SK-N-SH treated with all-trans-retinoic acid at 6 μM for 48 hours (cell line): ENCODE data around the gene FMNL1.
A peak's percentile ranks its signal among the peaks of the same experiment; 100 is the strongest.

Experiments
- ATAC-seq: fragments of 200-7000 bp; cut with Tn5 transposase; 3 replicates; pipeline ENCODE4 v1.9.1; 2020; ENCODE audit warnings: mild to moderate bottlenecking, moderate library complexity
- ARNTL ChIP-seq: fragments of 450-650 bp; formaldehyde crosslinking; IDR thresholded peaks from 2 replicates; pipeline ENCODE4 v1.5.0; 2020; ENCODE audit warnings: low read depth, mild to moderate bottlenecking, moderate library complexity, borderline replicate concordance
- BACH2 ChIP-seq: fragments of 250-450 bp; sonication (Bioruptor Pico); IDR thresholded peaks from 2 replicates; pipeline ENCODE4 v1.9.0; 2021; ENCODE audit warnings: mild to moderate bottlenecking, borderline replicate concordance
- CSDC2 ChIP-seq: fragments of 250-450 bp; sonication (Bioruptor Pico); IDR thresholded peaks from 2 replicates; pipeline ENCODE4 v1.5.0; 2020; ENCODE audit warnings: mild to moderate bottlenecking, moderate library complexity
- ESRRG ChIP-seq: fragments of 250-450 bp; sonication (Bioruptor Pico); IDR thresholded peaks from 2 replicates; pipeline ENCODE4 v1.6.1; 2021; ENCODE audit warnings: mild to moderate bottlenecking
- GLIS3 ChIP-seq: fragments of 250-450 bp; sonication (Bioruptor Pico); IDR thresholded peaks from 2 replicates; pipeline ENCODE4 v1.5.0; 2020; ENCODE audit warnings: mild to moderate bottlenecking, moderate library complexity
- PPARA ChIP-seq: fragments of 250-450 bp; sonication (Bioruptor Pico); IDR thresholded peaks from 2 replicates; pipeline ENCODE4 v1.5.0; 2020; ENCODE audit warnings: mild to moderate bottlenecking, borderline replicate concordance
- SNAI2 ChIP-seq: fragments of 250-450 bp; sonication (Bioruptor Pico); IDR thresholded peaks from 2 replicates; pipeline ENCODE4 v1.5.0; 2020; ENCODE audit warnings: mild to moderate bottlenecking, moderate library complexity
- TOX ChIP-seq: fragments of 250-450 bp; sonication (Bioruptor Pico); IDR thresholded peaks from 2 replicates; pipeline ENCODE4 v1.8.0; 2021; ENCODE audit warnings: mild to moderate bottlenecking, moderate library complexity, borderline replicate concordance
- ZC3H10 ChIP-seq: fragments of 250-450 bp; sonication (Bioruptor Pico); IDR thresholded peaks from 2 replicates; pipeline ENCODE4 v1.5.1; 2021; ENCODE audit warnings: mild to moderate bottlenecking, moderate library complexity
- ZFP3 ChIP-seq: fragments of 250-450 bp; sonication (Bioruptor Pico); IDR thresholded peaks from 2 replicates; pipeline ENCODE4 v1.5.0; 2020; ENCODE audit warnings: mild to moderate bottlenecking, moderate library complexity
- ZFP30 ChIP-seq: fragments of 450-650 bp; formaldehyde crosslinking; IDR thresholded peaks from 2 replicates; pipeline ENCODE4 v1.5.0; 2022; ENCODE audit warnings: mild to moderate bottlenecking, moderate library complexity
- ZNF565 ChIP-seq: fragments of 450-650 bp; formaldehyde crosslinking; conservative IDR thresholded peaks from 2 replicates; pipeline ENCODE4 v1.5.0; 2020; ENCODE audit warnings: low read depth, mild to moderate bottlenecking, moderate library complexity
- ZNF8 ChIP-seq: fragments of 450-650 bp; formaldehyde crosslinking; IDR thresholded peaks from 2 replicates; pipeline ENCODE4 v1.5.0; 2020; ENCODE audit warnings: mild to moderate bottlenecking, moderate library complexity
- TF ChIP-seq, protein P1 (sequence below): fragments of 250-450 bp; sonication (Bioruptor Pico); IDR thresholded peaks from 2 replicates; pipeline ENCODE4 v1.5.1; 2020; ENCODE audit warnings: low read depth, mild to moderate bottlenecking, moderate library complexity
- TF ChIP-seq, protein P2 (sequence below): fragments of 250-450 bp; sonication (Bioruptor Pico); IDR thresholded peaks from 2 replicates; pipeline ENCODE4 v1.5.0; 2020; ENCODE audit warnings: mild to moderate bottlenecking, moderate library complexity
- TF ChIP-seq, protein P3 (sequence below): fragments of 250-450 bp; sonication (Bioruptor Pico); IDR thresholded peaks from 2 replicates; pipeline ENCODE4 v1.8.0; 2021; ENCODE audit warnings: low read depth, mild to moderate bottlenecking, moderate library complexity, borderline replicate concordance
- TF ChIP-seq, protein P4 (sequence below): fragments of 250-450 bp; sonication (Bioruptor Pico); IDR thresholded peaks from 2 replicates; pipeline ENCODE4 v1.5.1; 2021; ENCODE audit warnings: mild to moderate bottlenecking, moderate library complexity
- TF ChIP-seq, protein P5 (sequence below): fragments of 250-450 bp; sonication (Bioruptor Pico); IDR thresholded peaks from 2 replicates; pipeline ENCODE4 v1.8.0; 2020; ENCODE audit warnings: mild to moderate bottlenecking, moderate library complexity, borderline replicate concordance

Gene FMNL1, protein sequence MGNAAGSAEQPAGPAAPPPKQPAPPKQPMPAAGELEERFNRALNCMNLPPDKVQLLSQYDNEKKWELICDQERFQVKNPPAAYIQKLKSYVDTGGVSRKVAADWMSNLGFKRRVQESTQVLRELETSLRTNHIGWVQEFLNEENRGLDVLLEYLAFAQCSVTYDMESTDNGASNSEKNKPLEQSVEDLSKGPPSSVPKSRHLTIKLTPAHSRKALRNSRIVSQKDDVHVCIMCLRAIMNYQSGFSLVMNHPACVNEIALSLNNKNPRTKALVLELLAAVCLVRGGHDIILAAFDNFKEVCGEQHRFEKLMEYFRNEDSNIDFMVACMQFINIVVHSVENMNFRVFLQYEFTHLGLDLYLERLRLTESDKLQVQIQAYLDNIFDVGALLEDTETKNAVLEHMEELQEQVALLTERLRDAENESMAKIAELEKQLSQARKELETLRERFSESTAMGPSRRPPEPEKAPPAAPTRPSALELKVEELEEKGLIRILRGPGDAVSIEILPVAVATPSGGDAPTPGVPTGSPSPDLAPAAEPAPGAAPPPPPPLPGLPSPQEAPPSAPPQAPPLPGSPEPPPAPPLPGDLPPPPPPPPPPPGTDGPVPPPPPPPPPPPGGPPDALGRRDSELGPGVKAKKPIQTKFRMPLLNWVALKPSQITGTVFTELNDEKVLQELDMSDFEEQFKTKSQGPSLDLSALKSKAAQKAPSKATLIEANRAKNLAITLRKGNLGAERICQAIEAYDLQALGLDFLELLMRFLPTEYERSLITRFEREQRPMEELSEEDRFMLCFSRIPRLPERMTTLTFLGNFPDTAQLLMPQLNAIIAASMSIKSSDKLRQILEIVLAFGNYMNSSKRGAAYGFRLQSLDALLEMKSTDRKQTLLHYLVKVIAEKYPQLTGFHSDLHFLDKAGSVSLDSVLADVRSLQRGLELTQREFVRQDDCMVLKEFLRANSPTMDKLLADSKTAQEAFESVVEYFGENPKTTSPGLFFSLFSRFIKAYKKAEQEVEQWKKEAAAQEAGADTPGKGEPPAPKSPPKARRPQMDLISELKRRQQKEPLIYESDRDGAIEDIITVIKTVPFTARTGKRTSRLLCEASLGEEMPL

DNA sequence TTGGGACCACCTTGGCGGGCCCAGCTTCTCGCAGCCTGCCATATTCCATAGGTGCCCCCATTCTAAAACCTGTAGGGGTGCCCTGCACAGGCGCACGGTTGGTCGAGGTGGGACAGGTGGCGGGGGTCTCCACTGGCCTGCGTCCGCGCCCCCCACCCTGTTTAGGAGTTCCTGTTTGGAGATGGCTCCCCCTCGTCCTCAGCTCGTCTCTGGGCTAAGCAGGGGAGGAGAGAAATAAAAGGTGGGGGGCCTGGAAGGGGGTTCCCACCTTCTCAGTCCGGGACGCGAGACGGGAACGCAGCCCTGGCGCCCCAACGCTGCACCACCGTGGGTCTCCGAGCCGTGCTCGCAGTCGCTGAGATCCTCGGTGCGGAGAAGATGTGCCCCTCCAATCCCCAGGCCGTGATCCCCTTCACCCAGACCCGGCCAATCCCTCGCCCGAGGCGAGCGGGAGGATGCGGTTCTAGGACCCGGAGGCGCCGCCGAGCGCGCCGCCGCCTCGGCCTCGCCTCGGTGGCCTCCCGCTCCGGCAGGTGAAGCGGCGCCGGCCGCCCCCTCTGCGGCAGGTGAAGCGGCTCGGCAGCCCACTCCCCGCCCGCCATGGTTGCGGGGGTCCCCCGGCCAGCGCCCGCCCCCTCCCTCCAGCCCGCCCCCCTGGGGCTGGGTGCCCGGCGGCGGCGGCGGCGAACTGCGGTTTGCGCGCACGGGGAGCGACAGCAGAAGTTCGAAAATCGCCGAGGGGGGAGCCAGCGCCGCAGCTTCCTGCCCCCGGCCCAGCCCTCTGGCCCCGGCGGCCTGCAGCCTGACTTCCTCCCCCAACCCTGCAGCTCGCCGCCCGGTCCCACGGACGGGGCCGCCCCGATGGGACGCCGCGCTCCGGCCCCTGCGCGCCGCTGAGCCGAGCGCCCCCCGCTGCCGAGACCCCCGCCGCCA is at the start of gene FMNL1:
FMNL1 (plus strand) TSS at position 805 of the 933 bp plus-strand sequence. CDS start 240 bp downstream, outside the sequence.
- TF ChIP-seq ZC3H10 (CRISPR knock-in tag) (no peak), GLIS3 (CRISPR knock-in tag) (no peak), CSDC2 (no peak), PPARA (CRISPR knock-in tag) (no peak), ZNF565 (CRISPR knock-in tag) (no peak), ZNF8 (CRISPR knock-in tag) (no peak), BACH2 (CRISPR knock-in tag) (no peak), ARNTL (no peak), TOX (CRISPR knock-in tag) (no peak), SNAI2 (CRISPR knock-in tag) (no peak), ZFP3 (CRISPR knock-in tag) (no peak)
- TF ChIP-seq, protein P1, sequence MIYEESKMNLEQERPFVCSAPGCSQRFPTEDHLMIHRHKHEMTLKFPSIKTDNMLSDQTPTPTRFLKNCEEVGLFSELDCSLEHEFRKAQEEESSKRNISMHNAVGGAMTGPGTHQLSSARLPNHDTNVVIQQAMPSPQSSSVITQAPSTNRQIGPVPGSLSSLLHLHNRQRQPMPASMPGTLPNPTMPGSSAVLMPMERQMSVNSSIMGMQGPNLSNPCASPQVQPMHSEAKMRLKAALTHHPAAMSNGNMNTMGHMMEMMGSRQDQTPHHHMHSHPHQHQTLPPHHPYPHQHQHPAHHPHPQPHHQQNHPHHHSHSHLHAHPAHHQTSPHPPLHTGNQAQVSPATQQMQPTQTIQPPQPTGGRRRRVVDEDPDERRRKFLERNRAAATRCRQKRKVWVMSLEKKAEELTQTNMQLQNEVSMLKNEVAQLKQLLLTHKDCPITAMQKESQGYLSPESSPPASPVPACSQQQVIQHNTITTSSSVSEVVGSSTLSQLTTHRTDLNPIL = no peak
- TF ChIP-seq, protein P2, sequence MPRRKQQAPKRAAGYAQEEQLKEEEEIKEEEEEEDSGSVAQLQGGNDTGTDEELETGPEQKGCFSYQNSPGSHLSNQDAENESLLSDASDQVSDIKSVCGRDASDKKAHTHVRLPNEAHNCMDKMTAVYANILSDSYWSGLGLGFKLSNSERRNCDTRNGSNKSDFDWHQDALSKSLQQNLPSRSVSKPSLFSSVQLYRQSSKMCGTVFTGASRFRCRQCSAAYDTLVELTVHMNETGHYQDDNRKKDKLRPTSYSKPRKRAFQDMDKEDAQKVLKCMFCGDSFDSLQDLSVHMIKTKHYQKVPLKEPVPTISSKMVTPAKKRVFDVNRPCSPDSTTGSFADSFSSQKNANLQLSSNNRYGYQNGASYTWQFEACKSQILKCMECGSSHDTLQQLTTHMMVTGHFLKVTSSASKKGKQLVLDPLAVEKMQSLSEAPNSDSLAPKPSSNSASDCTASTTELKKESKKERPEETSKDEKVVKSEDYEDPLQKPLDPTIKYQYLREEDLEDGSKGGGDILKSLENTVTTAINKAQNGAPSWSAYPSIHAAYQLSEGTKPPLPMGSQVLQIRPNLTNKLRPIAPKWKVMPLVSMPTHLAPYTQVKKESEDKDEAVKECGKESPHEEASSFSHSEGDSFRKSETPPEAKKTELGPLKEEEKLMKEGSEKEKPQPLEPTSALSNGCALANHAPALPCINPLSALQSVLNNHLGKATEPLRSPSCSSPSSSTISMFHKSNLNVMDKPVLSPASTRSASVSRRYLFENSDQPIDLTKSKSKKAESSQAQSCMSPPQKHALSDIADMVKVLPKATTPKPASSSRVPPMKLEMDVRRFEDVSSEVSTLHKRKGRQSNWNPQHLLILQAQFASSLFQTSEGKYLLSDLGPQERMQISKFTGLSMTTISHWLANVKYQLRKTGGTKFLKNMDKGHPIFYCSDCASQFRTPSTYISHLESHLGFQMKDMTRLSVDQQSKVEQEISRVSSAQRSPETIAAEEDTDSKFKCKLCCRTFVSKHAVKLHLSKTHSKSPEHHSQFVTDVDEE (CRISPR knock-in tag) = no peak
- peak; percentile 12; the same call in 2 of the 3 replicates for ATAC-seq

DNA sequence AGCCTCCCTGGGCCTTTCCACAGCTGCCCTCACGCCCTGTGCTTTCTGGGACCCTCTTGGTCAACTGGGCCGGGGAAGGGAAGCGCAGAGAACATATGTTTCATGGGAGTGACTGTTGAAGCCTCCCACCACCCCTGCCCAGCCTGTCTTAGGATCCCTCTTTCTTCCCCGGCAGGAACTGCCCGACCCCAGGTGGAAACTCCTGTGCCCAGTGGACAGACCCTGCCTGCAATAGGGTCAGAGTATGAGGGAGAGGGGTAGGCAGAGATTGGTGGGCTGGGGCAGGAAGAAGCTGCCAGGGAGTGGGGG is 49.5 kb upstream of the FMNL1 start:
- TF ChIP-seq, protein P2 (CRISPR knock-in tag) = no peak
- TF ChIP-seq, protein P1 = no peak
- TF ChIP-seq, protein P3, sequence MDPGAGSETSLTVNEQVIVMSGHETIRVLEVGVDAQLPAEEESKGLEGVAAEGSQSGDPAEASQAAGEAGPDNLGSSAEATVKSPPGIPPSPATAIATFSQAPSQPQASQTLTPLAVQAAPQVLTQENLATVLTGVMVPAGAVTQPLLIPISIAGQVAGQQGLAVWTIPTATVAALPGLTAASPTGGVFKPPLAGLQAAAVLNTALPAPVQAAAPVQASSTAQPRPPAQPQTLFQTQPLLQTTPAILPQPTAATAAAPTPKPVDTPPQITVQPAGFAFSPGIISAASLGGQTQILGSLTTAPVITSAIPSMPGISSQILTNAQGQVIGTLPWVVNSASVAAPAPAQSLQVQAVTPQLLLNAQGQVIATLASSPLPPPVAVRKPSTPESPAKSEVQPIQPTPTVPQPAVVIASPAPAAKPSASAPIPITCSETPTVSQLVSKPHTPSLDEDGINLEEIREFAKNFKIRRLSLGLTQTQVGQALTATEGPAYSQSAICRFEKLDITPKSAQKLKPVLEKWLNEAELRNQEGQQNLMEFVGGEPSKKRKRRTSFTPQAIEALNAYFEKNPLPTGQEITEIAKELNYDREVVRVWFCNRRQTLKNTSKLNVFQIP (CRISPR knock-in tag) = no peak
- TF ChIP-seq ZFP30 (CRISPR knock-in tag) (no peak), ZNF565 (CRISPR knock-in tag) (no peak), PPARA (CRISPR knock-in tag) (no peak), ESRRG (CRISPR knock-in tag) (no peak), TOX (CRISPR knock-in tag) (no peak), BACH2 (CRISPR knock-in tag) (no peak), ZC3H10 (CRISPR knock-in tag) (no peak), CSDC2 (no peak), ZFP3 (CRISPR knock-in tag) (no peak), GLIS3 (CRISPR knock-in tag) (no peak), SNAI2 (CRISPR knock-in tag) (no peak)
- TF ChIP-seq, protein P4, sequence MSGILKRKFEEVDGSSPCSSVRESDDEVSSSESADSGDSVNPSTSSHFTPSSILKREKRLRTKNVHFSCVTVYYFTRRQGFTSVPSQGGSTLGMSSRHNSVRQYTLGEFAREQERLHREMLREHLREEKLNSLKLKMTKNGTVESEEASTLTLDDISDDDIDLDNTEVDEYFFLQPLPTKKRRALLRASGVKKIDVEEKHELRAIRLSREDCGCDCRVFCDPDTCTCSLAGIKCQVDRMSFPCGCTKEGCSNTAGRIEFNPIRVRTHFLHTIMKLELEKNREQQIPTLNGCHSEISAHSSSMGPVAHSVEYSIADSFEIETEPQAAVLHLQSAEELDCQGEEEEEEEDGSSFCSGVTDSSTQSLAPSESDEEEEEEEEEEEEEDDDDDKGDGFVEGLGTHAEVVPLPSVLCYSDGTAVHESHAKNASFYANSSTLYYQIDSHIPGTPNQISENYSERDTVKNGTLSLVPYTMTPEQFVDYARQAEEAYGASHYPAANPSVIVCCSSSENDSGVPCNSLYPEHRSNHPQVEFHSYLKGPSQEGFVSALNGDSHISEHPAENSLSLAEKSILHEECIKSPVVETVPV = no peak
- TF ChIP-seq, protein P5, sequence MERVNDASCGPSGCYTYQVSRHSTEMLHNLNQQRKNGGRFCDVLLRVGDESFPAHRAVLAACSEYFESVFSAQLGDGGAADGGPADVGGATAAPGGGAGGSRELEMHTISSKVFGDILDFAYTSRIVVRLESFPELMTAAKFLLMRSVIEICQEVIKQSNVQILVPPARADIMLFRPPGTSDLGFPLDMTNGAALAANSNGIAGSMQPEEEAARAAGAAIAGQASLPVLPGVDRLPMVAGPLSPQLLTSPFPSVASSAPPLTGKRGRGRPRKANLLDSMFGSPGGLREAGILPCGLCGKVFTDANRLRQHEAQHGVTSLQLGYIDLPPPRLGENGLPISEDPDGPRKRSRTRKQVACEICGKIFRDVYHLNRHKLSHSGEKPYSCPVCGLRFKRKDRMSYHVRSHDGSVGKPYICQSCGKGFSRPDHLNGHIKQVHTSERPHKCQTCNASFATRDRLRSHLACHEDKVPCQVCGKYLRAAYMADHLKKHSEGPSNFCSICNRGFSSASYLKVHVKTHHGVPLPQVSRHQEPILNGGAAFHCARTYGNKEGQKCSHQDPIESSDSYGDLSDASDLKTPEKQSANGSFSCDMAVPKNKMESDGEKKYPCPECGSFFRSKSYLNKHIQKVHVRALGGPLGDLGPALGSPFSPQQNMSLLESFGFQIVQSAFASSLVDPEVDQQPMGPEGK (CRISPR knock-in tag) = no peak
- peak; percentile 5 for ATAC-seq
